Measurements from ENCODE around the gene HAS3.

The HAS3 gene

DNA sequence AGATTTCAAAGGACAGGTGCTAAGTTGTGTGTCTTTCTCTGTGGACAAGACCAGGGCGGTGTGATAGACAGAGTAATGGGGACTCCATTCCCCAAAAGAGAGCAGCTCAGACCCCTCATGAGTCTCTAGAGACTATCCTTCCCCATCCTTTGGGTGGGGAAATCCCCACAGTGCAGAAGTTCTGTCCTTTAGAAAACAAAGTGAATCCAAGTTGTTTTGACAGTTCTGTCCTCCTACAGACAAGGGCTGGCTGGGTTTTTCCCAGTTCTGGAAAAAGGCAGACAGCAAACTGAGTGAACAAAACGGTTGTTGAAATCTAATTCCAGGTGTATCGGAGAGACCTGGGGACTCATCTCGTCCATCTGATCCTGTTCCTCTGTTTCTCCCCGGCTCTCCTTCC lies 11.0 kb upstream of the HAS3 start:
- TF ChIP-seq, protein P1, sequence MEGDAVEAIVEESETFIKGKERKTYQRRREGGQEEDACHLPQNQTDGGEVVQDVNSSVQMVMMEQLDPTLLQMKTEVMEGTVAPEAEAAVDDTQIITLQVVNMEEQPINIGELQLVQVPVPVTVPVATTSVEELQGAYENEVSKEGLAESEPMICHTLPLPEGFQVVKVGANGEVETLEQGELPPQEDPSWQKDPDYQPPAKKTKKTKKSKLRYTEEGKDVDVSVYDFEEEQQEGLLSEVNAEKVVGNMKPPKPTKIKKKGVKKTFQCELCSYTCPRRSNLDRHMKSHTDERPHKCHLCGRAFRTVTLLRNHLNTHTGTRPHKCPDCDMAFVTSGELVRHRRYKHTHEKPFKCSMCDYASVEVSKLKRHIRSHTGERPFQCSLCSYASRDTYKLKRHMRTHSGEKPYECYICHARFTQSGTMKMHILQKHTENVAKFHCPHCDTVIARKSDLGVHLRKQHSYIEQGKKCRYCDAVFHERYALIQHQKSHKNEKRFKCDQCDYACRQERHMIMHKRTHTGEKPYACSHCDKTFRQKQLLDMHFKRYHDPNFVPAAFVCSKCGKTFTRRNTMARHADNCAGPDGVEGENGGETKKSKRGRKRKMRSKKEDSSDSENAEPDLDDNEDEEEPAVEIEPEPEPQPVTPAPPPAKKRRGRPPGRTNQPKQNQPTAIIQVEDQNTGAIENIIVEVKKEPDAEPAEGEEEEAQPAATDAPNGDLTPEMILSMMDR (IDR thresholded peaks at IDR 0.05; ENCODE audit: insufficient read depth, low read length), result no peak
- TF ChIP-seq GABPA (IDR thresholded peaks at IDR 0.05; ENCODE audit: low read depth) (no peak), POLR2AphosphoS5 (IDR thresholded peaks at IDR 0.05; ENCODE audit: low read depth) (no peak)
- no peak for DNase-seq (ENCODE audit: low read depth in 1 of 2, low spot score in 1 of 2)

DNA sequence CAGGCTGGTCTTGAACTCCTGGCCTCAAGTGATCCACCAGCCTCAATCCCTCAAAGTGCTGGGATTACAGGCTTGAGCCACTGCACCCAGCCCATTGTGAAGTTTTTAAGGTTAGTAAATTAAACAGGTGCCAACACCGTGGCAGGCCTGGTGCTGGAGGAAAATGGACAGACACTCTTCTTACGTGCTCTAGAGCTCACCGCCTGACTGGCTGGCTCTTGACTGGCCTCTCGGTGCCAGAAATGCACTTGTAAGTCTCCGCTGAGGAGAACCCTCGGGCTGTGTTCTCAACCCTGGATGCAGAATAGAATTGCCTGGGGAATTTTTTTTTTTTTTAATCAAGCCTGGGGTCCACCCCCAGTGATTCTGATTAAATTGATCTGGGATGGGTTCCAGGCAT lies 10.3 kb upstream of the HAS3 start:
- DNase-seq (ENCODE audit: low read depth in 1 of 2, low spot score in 1 of 2), result no peak
- H3K4me3 ChIP-seq (replicated peaks; ENCODE audit: insufficient read depth, low read length), result no peak overlapping the region
- TF ChIP-seq GABPA (IDR thresholded peaks at IDR 0.05; ENCODE audit: low read depth) (no peak), SPI1 (IDR thresholded peaks at IDR 0.05; ENCODE audit: borderline replicate concordance, low read depth) (no peak)
- TF ChIP-seq, protein P1 (IDR thresholded peaks at IDR 0.05; ENCODE audit: insufficient read depth, low read length), result no peak
- H3K27me3 ChIP-seq (ENCODE audit: insufficient read depth, poor library complexity, severe bottlenecking), result no peaks in the 10 kb centered on the region
- H3K27ac ChIP-seq (replicated peaks), result no peak overlapping the region

More for the DNA sequence above, 11.0 kb upstream of the HAS3 start:
- Histone ChIP-seq H3K27ac (replicated peaks) (no peak overlapping the region), H3K27me3 (ENCODE audit: insufficient read depth, poor library complexity, severe bottlenecking) (no peaks in the 10 kb centered on the region), H3K4me3 (replicated peaks; ENCODE audit: insufficient read depth, low read length) (no peak overlapping the region)

DNA sequence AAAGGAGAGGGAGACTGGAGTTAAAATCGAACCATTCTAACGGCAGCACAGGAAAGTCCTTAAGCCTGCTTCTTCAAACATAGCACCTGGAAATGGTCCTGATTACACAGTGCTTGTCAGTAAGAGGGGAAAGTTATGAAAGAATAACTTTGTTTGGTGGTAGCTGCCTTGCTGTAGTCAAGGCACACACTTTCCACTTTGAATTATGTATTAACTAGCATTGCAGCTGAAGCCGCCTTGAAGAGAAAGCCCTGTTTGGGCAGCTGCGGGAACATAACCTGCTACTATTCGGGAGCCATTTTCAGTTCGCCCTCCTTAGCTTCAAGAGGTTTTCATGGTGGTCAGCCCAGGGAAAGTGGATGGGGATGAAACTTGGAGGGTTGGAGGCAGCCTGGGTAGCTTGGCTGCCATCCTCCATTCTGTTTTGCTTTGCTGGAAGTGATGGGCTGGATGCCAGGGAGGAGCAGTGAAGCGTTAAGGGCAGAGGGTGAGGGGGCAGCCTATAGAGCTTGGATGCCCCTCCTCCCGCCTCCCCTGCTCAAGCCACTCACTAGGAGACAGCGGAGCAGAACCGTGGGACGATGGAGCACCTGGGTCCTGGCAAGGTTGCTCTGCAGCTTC lies 5.3 kb upstream of the HAS3 start:
- TF ChIP-seq, protein P1 (IDR thresholded peaks at IDR 0.05; ENCODE audit: insufficient read depth, low read length), result no peak
- TF ChIP-seq SPI1 (IDR thresholded peaks at IDR 0.05; ENCODE audit: borderline replicate concordance, low read depth) (no peak), POLR2AphosphoS5 (IDR thresholded peaks at IDR 0.05; ENCODE audit: low read depth) (no peak)
- TF ChIP-seq, protein P2, sequence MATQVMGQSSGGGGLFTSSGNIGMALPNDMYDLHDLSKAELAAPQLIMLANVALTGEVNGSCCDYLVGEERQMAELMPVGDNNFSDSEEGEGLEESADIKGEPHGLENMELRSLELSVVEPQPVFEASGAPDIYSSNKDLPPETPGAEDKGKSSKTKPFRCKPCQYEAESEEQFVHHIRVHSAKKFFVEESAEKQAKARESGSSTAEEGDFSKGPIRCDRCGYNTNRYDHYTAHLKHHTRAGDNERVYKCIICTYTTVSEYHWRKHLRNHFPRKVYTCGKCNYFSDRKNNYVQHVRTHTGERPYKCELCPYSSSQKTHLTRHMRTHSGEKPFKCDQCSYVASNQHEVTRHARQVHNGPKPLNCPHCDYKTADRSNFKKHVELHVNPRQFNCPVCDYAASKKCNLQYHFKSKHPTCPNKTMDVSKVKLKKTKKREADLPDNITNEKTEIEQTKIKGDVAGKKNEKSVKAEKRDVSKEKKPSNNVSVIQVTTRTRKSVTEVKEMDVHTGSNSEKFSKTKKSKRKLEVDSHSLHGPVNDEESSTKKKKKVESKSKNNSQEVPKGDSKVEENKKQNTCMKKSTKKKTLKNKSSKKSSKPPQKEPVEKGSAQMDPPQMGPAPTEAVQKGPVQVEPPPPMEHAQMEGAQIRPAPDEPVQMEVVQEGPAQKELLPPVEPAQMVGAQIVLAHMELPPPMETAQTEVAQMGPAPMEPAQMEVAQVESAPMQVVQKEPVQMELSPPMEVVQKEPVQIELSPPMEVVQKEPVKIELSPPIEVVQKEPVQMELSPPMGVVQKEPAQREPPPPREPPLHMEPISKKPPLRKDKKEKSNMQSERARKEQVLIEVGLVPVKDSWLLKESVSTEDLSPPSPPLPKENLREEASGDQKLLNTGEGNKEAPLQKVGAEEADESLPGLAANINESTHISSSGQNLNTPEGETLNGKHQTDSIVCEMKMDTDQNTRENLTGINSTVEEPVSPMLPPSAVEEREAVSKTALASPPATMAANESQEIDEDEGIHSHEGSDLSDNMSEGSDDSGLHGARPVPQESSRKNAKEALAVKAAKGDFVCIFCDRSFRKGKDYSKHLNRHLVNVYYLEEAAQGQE (IDR thresholded peaks at IDR 0.05; ENCODE audit: insufficient replicate concordance, low read depth), result no peak
- no peaks in the 10 kb centered on the region for H3K27me3 ChIP-seq (ENCODE audit: insufficient read depth, poor library complexity, severe bottlenecking)
- DNase-seq (ENCODE audit: low read depth in 1 of 2, low spot score in 1 of 2), result no peak
- H3K4me3 ChIP-seq (replicated peaks; ENCODE audit: insufficient read depth, low read length), result no peak overlapping the region
- no peak overlapping the region for H3K27ac ChIP-seq (replicated peaks)

DNA sequence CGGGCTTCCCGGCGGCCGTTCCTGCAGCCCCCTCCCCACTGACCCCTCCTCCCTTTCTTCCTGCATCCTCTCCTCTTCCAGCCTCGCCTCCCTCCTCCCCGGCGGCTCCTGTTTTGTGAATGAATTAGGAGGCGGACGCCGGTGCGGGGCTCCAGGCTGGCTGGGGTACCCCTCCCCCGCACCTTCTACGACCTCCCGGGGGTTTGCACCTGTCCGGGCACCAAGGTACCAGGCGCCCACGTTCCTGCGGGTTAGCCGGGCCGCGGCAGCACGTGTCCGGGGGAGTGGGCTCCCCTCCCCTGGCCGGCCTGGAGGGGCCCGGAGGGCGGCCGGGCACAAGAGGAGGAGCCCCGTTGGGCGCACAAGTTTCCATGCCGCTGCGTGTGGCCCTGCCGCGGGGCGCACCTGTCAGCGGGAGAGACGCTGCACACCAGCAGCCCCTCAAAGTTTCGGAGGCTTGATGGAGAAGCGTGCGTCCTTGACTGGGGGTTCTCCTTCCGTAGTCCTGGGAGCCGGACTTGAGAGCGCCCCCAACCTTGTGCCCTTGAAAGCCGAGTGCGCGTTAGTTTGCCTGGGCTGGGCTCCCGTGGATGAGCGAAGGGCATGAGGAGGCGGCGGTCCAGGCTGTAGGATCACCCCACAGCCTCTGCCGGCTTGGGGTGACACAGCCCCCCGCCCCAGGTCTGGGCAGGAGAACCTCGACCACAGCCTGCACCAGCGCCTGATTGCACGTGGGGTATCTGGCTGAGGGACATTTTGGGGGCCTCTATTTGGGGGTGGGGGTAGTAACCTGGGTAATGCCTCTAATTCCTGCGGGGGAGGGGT lies 1.2 kb downstream of the HAS3 start:
- TF ChIP-seq, protein P2 (IDR thresholded peaks at IDR 0.05; ENCODE audit: insufficient replicate concordance, low read depth), result no peak
- TF ChIP-seq, protein P1 (IDR thresholded peaks at IDR 0.05; ENCODE audit: insufficient read depth, low read length), result no peak
- TF ChIP-seq POLR2AphosphoS5 (IDR thresholded peaks at IDR 0.05; ENCODE audit: low read depth), result no peak
- TF ChIP-seq SPI1 (IDR thresholded peaks at IDR 0.05; ENCODE audit: borderline replicate concordance, low read depth), result no peak
- no peak for TF ChIP-seq GABPA (IDR thresholded peaks at IDR 0.05; ENCODE audit: low read depth)
- H3K27ac ChIP-seq (replicated peaks), result no peak overlapping the region
- H3K4me3 ChIP-seq (replicated peaks; ENCODE audit: insufficient read depth, low read length), result peak overlapping the region; percentile 62
- peaks cover 6% of the 10 kb centered on the region for H3K27me3 ChIP-seq (ENCODE audit: insufficient read depth, poor library complexity, severe bottlenecking)
- DNase-seq (ENCODE audit: low read depth in 1 of 2, low spot score in 1 of 2), result no peak
